Skeletal muscle satellite cell (primary cell): Measurements from ENCODE around the gene FHIT.

ENCODE experiments used
- H3K27me3 ChIP-seq: 2 replicates; pipeline ENCODE4 v1.7.0; 2013; ENCODE audit warnings: low read length; ENCODE audit not compliant: control insufficient read depth, insufficient read depth
- H3K36me3 ChIP-seq: 2 replicates; pipeline ENCODE4 v1.7.0; 2013; ENCODE audit warnings: mild to moderate bottlenecking, control low read depth, low read length; ENCODE audit not compliant: insufficient read depth
- H3K4me1 ChIP-seq: 2 replicates; pipeline ENCODE4 v1.7.0; 2013; ENCODE audit warnings: low read length; ENCODE audit not compliant: control insufficient read depth, insufficient read depth
- H3K4me2 ChIP-seq: 2 replicates; pipeline ENCODE4 v1.7.0; 2013; ENCODE audit warnings: mild to moderate bottlenecking, low read length
- H3K4me3 ChIP-seq: 2 replicates; pipeline ENCODE4 v1.7.0; 2013; ENCODE audit warnings: low read length
- H3K9ac ChIP-seq: 2 replicates; pipeline ENCODE4 v1.7.0; 2013; ENCODE audit warnings: mild to moderate bottlenecking, low read depth, low read length, moderate library complexity
- H3K9me3 ChIP-seq: replicated peaks from 2 replicates; pipeline ENCODE4 v1.7.0; 2013; ENCODE audit warnings: mild to moderate bottlenecking, control low read depth, low read length

FHIT gene

GRCh38 chr3:59756934-59757333, 1494.3 kb downstream of the FHIT start:
- H3K9ac ChIP-seq = no peak overlapping the region
- peaks cover 9% of the 10 kb centered on the region for H3K4me1 ChIP-seq
- H3K36me3 ChIP-seq = no peaks in the 10 kb centered on the region
- H3K4me3 ChIP-seq = no peak overlapping the region
- H3K27me3 ChIP-seq = no peaks in the 10 kb centered on the region
- H3K9me3 ChIP-seq = no peaks in the 10 kb centered on the region
- H3K4me2 ChIP-seq = no peak overlapping the region

GRCh38 chr3:59754456-59755129, 1496.7 kb downstream of the FHIT start:
- no peak overlapping the region for H3K4me3 ChIP-seq
- no peak overlapping the region for H3K9ac ChIP-seq
- no peak overlapping the region for H3K4me2 ChIP-seq
- H3K9me3 ChIP-seq = no peaks in the 10 kb centered on the region
- H3K36me3 ChIP-seq = no peaks in the 10 kb centered on the region
- peaks cover 5% of the 10 kb centered on the region for H3K4me1 ChIP-seq
- H3K27me3 ChIP-seq = no peaks in the 10 kb centered on the region

- Histone ChIP-seq H3K4me1 (no peaks in the 10 kb centered on the region), H3K4me2 (no peak overlapping the region), H3K9ac (no peak overlapping the region), H3K27me3 (no peaks in the 10 kb centered on the region), H3K36me3 (no peaks in the 10 kb centered on the region), H3K4me3 (no peak overlapping the region), H3K9me3 (no peaks in the 10 kb centered on the region)
Observed at GRCh38 chr3:59753808-59754450, 1497.3 kb downstream of the FHIT start.

DNA sequence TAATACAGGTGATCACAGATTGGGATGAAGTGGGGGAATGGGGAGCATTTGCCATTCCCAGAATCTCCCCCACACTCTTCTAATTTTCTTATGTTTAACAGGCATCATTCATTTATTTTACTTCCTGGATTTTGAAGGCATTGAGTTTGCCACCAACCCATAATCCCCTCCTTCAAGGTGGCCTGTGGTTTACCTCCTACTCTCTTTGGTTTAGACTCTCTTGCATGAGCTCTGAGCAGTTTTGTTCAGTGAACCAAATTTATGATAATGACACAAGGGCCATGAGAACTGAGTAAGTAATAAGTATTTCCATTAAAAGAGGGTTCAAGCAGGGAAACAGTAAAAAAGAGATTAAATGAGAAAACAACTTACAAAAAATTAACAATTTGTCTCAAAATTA, 1498.3 kb downstream of the FHIT start:
- Histone ChIP-seq H3K36me3 (no peaks in the 10 kb centered on the region), H3K4me1 (no peaks in the 10 kb centered on the region), H3K4me2 (no peak overlapping the region), H3K9me3 (no peaks in the 10 kb centered on the region), H3K9ac (no peak overlapping the region), H3K4me3 (no peak overlapping the region), H3K27me3 (no peaks in the 10 kb centered on the region)

GRCh38 chr3:59751606-59752005, 1499.6 kb downstream of the FHIT start:
- H3K4me1 ChIP-seq = no peaks in the 10 kb centered on the region
- H3K4me2 ChIP-seq = no peak overlapping the region
- no peaks in the 10 kb centered on the region for H3K27me3 ChIP-seq
- H3K9me3 ChIP-seq = no peaks in the 10 kb centered on the region
- H3K36me3 ChIP-seq = no peaks in the 10 kb centered on the region
- no peak overlapping the region for H3K9ac ChIP-seq
- no peak overlapping the region for H3K4me3 ChIP-seq

DNA sequence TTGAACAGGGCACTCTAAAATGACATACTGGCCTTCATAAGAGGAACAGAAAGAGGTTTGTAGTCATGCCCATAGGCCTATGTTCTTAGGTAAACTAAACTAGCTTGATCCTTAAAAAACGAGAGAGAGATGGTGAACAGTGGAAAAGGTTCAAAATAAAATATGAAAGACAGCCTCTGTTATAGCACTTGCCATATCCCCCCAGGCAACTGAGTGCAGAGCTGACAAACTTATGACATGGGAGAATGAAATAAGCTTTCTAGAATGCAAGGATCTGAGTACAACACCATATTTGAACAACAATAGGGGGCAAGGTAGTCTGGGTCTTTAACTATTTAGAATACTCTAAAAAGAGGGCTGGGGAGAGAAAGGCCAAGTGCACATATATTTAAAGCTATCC, 1500.9 kb downstream of the FHIT start:
- no peaks in the 10 kb centered on the region for H3K27me3 ChIP-seq
- no peaks in the 10 kb centered on the region for H3K9me3 ChIP-seq
- no peak overlapping the region for H3K4me3 ChIP-seq
- H3K9ac ChIP-seq = no peak overlapping the region
- no peaks in the 10 kb centered on the region for H3K36me3 ChIP-seq
- H3K4me1 ChIP-seq = no peaks in the 10 kb centered on the region
- no peak overlapping the region for H3K4me2 ChIP-seq

DNA sequence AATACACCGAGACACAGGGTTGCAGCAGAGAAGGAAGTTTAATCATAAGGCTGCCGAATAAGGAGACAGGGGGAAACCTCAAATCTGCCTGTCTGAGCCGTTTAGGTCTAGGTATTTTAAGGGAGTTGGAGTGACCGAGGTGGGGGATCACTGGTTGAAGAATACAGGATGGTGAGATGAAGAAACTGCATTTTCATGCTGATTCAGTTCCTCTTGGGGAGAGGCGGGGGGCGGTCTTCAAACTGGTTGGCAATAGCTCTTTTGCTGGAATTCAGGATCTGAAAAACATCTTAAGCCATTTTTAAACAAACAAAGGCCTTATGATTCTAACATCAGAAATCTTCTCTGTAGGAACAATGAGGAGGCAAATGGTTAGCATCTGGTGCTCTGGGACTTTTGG, 1502.0 kb downstream of the FHIT start:
- H3K4me3 ChIP-seq = no peak overlapping the region
- H3K9ac ChIP-seq = no peak overlapping the region
- no peaks in the 10 kb centered on the region for H3K4me1 ChIP-seq
- no peaks in the 10 kb centered on the region for H3K36me3 ChIP-seq
- H3K4me2 ChIP-seq = no peak overlapping the region
- no peaks in the 10 kb centered on the region for H3K9me3 ChIP-seq
- H3K27me3 ChIP-seq = no peaks in the 10 kb centered on the region

DNA sequence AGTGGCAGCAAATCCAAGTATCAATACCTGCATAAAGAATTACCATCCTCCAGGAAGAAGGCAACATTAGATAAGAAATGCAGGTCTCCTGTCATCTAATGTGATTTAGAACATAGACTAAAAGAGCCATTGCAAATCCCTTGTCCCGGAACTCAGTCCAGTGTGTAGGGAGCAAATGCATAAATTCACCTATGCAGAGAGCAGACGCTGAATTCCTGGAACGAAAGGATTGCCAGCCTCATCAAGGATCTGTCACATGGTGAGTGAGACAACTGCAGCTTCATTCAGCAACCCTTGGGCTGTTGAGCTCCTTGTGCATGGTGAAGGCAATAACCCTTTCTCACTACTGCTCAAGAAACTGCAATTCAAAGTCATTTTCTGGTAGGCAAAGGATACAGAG, 1504.7 kb downstream of the FHIT start:
- no peaks in the 10 kb centered on the region for H3K9me3 ChIP-seq
- H3K4me1 ChIP-seq = no peaks in the 10 kb centered on the region
- no peak overlapping the region for H3K4me3 ChIP-seq
- H3K36me3 ChIP-seq = no peaks in the 10 kb centered on the region
- H3K4me2 ChIP-seq = no peak overlapping the region
- H3K9ac ChIP-seq = no peak overlapping the region
- no peaks in the 10 kb centered on the region for H3K27me3 ChIP-seq

DNA sequence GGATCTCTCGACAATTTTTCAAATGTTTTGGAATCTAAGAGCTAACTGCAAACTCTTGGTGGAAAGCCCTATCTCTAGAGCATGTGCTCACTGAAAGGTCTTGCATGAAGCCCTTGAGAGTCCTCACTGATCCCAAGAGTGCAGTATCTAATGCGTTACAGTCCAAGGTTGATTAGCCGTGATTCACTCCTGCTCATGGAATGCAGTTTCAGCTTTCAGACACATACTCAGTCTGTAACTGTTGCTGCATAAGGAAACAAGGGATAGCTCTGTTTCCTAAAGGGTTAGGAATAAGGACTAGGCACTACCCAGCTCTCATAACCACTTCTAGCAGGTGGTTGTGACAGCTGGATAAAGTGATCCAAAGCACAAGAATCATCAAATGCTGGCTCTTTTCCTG, 1514.0 kb downstream of the FHIT start:
- Histone ChIP-seq H3K27me3 (no peaks in the 10 kb centered on the region), H3K9ac (no peak overlapping the region), H3K4me2 (no peak overlapping the region), H3K9me3 (no peaks in the 10 kb centered on the region), H3K4me1 (no peaks in the 10 kb centered on the region), H3K4me3 (no peak overlapping the region), H3K36me3 (no peaks in the 10 kb centered on the region)

- Histone ChIP-seq H3K4me1 (no peaks in the 10 kb centered on the region), H3K4me2 (no peak overlapping the region), H3K9ac (no peak overlapping the region), H3K27me3 (no peaks in the 10 kb centered on the region), H3K36me3 (no peaks in the 10 kb centered on the region), H3K4me3 (no peak overlapping the region), H3K9me3 (no peaks in the 10 kb centered on the region)
Observed at GRCh38 chr3:59734061-59734460, 1517.2 kb downstream of the FHIT start.

DNA sequence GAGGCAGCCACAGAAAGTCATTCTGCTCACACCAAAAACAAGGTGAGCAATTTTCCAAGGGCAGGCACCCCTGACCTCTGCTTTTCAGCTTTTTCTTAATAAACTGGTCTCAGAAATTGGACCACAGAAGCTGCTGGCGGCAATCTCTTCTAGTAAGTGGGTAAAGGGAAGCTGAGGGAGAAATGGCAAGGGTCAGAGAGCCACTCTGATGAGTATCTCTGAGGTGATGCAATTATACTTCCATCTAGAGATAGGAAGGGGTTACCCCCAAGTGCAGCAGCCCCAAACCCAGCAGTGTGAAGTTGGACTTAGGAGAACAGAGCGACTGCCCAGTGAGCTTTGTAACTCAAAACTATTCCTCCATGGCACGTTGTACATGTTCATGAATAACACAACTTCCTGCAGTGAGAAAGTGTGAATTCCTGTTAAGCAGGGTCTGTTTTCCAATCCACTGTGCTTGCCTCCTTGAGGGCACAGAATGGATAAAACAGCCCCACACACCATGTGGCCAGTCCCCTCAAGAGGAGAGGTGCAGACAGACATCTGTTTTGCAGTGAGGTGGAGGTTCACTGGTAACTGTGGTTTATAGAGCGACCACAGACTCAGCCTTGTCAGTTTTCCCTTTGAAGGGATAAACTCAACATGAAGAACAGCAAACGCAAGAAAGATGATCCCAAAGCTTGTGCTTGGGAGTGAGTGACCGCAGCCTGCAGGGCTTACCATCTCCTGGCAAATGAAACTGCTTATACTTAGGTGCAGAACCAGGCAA, 1518.0 kb downstream of the FHIT start:
- no peak overlapping the region for H3K4me3 ChIP-seq
- no peaks in the 10 kb centered on the region for H3K9me3 ChIP-seq
- H3K4me2 ChIP-seq = no peak overlapping the region
- no peaks in the 10 kb centered on the region for H3K36me3 ChIP-seq
- H3K9ac ChIP-seq = no peak overlapping the region
- no peaks in the 10 kb centered on the region for H3K4me1 ChIP-seq
- H3K27me3 ChIP-seq = no peaks in the 10 kb centered on the region
